Liver (tissue), 3 donors: ENCODE results near the gene LPAR1.

ENCODE experiments used
- ATF3 ChIP-seq: IDR thresholded peaks from 2 replicates; pipeline ENCODE4 v1.6.1; 2016; ENCODE audit warnings: antibody characterized with exemption
- CTCF ChIP-seq: fragments of 150-350 bp; IDR thresholded peaks from 2 replicates; pipeline ENCODE4 v1.5.1; 2017; ENCODE audit warnings: improper control_type of control experiment, low read depth, low read length; ENCODE audit not compliant: missing input control
- FOXA1 ChIP-seq: IDR thresholded peaks from 2 replicates; pipeline ENCODE4 v1.6.1; 2016; ENCODE audit warnings: antibody characterized with exemption
- GABPA ChIP-seq, 2 donors: IDR thresholded peaks in 1 of 2; conservative IDR thresholded peaks in 1 of 2; 2 replicates each; pipeline ENCODE4 v1.6.1; 2016; ENCODE audit warnings: antibody characterized with exemption in 2 of 2, mild to moderate bottlenecking in 1 of 2, moderate library complexity in 1 of 2
- HNF4A ChIP-seq, 2 donors: conservative IDR thresholded peaks; 2 replicates each; pipeline ENCODE4 v1.6.1; 2016; ENCODE audit warnings: antibody characterized with exemption in 2 of 2, mild to moderate bottlenecking in 2 of 2
- HNF4G ChIP-seq: IDR thresholded peaks from 2 replicates; pipeline ENCODE4 v1.6.1; 2016; ENCODE audit warnings: antibody characterized with exemption
- JUND ChIP-seq, 2 donors: IDR thresholded peaks; 2 replicates each; pipeline ENCODE4 v1.6.1; 2016; ENCODE audit warnings: antibody characterized with exemption in 2 of 2
- MAX ChIP-seq: IDR thresholded peaks from 2 replicates; pipeline ENCODE4 v1.6.1; 2016; ENCODE audit warnings: antibody characterized with exemption
- RAD21 ChIP-seq, 2 donors: IDR thresholded peaks; 2 replicates each; pipeline ENCODE4 v1.6.1; 2016; ENCODE audit warnings: antibody characterized with exemption in 2 of 2, mild to moderate bottlenecking in 2 of 2
- REST ChIP-seq: IDR thresholded peaks from 2 replicates; pipeline ENCODE4 v1.6.1; 2016; ENCODE audit warnings: antibody characterized with exemption, mild to moderate bottlenecking
- RXRA ChIP-seq, 2 donors: IDR thresholded peaks; 2 replicates each; pipeline ENCODE4 v1.6.1; 2017 to 2018; ENCODE audit warnings: antibody characterized with exemption in 2 of 2, mild to moderate bottlenecking in 1 of 2
- SP1 ChIP-seq: IDR thresholded peaks from 2 replicates; pipeline ENCODE4 v1.6.1; 2018; ENCODE audit warnings: antibody characterized with exemption, mild to moderate bottlenecking
- TAF1 ChIP-seq: conservative IDR thresholded peaks from 2 replicates; pipeline ENCODE4 v1.6.1; 2016; ENCODE audit warnings: antibody characterized with exemption, mild to moderate bottlenecking
- donor health status: healthy.
- donor health status: healthy.

- no peak for TF ChIP-seq CTCF
- TF ChIP-seq JUND (IDR thresholded peaks at IDR 0.05), result no peak
- TF ChIP-seq MAX, result no peak
- TF ChIP-seq REST, result no peak
- no peak for TF ChIP-seq GABPA (IDR thresholded peaks at IDR 0.05 in 1 of 2, conservative IDR thresholded peaks at IDR 0.05 in 1 of 2)
- no peak for TF ChIP-seq TAF1
- no peak for TF ChIP-seq FOXA1
- no peak for TF ChIP-seq RXRA (IDR thresholded peaks at IDR 0.05)
- TF ChIP-seq RAD21 (IDR thresholded peaks at IDR 0.05), result no peak
- no peak for TF ChIP-seq SP1
- TF ChIP-seq HNF4A (conservative IDR thresholded peaks at IDR 0.05), result no peak
- TF ChIP-seq HNF4G, result no peak
- TF ChIP-seq ATF3, result no peak
Measured at GRCh38 chr9:110911659-110912418, 126.4 kb downstream of the LPAR1 start.
